GM10248 (cell line): ENCODE measurements around the gene DIP2C.
"Not testable (repeated sequence)": the region's sequence is repeated elsewhere in the genome, so short reads cannot be mapped to it uniquely, and the experiment has no call there.

Experiments
- CTCF ChIA-PET: fragments of 300-600 bp; sonication (Branson Sonifier 250); formaldehyde crosslinking; extraction: SDS; loops from one replicate; lab custom pipeline; 2021; ENCODE audit warnings: antibody characterized with exemption; lab: Yijun Ruan, JAX
- POLR2A ChIA-PET: fragments of 350-650 bp; sonication (Branson Sonifier 250); formaldehyde crosslinking; extraction: SDS; loops from one replicate; lab custom pipeline; 2020; ENCODE audit warnings: antibody characterized with exemption; lab: Yijun Ruan, JAX
- DNase-seq: peaks from one replicate; pipeline ENCODE4 v3.0.0; 2012; ENCODE audit errors: extremely low spot score
- TF ChIP-seq, protein P1 (sequence below): IDR thresholded peaks from 2 replicates; pipeline ENCODE4 v1.5.1; 2012; ENCODE audit warnings: mild to moderate bottlenecking, low read depth; ENCODE audit errors: extremely low read depth, missing control alignments, control extremely low read depth

DIP2C gene

GRCh38 chr10:533186-533585, 156.3 kb downstream of the DIP2C start:
- no peak for DNase-seq

DNA sequence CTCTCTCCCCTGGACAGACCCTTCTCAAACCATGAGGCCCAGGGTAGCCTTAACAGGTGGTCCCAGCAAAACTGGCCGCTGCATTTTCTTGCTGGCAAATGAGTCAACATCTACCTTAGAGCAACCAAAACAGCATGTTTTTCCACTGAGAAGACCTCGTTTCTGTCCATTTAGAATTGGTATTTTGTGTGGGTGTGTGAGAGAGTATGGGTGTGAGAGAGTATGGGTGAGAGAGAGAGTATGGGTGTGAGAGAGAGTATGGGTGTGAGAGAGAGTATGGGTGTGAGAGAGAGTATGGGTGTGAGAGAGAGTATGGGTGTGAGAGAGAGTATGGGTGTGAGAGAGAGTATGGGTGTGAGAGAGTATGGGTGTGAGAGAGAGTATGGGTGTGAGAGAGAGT, 157.1 kb downstream of the DIP2C start:
- DNase-seq, POLR2A ChIA-PET, CTCF ChIA-PET: not testable (repeated sequence)

More at GRCh38 chr10:533186-533585, 156.3 kb downstream of the DIP2C start:
- POLR2A ChIA-PET: no interaction called here
- TF ChIP-seq, protein P1, sequence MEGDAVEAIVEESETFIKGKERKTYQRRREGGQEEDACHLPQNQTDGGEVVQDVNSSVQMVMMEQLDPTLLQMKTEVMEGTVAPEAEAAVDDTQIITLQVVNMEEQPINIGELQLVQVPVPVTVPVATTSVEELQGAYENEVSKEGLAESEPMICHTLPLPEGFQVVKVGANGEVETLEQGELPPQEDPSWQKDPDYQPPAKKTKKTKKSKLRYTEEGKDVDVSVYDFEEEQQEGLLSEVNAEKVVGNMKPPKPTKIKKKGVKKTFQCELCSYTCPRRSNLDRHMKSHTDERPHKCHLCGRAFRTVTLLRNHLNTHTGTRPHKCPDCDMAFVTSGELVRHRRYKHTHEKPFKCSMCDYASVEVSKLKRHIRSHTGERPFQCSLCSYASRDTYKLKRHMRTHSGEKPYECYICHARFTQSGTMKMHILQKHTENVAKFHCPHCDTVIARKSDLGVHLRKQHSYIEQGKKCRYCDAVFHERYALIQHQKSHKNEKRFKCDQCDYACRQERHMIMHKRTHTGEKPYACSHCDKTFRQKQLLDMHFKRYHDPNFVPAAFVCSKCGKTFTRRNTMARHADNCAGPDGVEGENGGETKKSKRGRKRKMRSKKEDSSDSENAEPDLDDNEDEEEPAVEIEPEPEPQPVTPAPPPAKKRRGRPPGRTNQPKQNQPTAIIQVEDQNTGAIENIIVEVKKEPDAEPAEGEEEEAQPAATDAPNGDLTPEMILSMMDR: no peak
- CTCF ChIA-PET: no interaction called here

DNA sequence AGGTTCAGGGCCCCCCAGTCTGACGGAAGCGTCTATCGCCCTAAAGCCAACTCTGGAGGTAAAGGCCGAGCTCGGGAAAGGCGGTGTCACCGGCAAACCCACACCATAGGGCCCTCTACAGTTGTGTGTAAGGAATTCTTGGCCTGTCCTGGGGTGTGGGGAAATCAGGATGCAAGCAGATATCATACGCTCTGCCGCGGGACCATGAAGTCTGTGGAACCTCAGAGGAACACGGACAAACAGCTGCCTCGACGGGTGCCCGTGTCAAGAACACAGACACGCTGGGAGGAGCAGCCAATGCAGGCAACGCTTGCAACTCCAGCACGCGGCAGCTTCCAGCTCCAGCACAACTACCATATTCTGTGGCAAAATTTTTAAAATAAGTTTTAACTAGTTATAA, 157.9 kb downstream of the DIP2C start:
- no peak for DNase-seq
- TF ChIP-seq, protein P1: no peak
- ChIA-PET POLR2A (no interaction called here), CTCF (no interaction called here)

GRCh38 chr10:530717-531116, 158.8 kb downstream of the DIP2C start:
- CTCF ChIA-PET: no interaction called here
- no peak for DNase-seq

DNA sequence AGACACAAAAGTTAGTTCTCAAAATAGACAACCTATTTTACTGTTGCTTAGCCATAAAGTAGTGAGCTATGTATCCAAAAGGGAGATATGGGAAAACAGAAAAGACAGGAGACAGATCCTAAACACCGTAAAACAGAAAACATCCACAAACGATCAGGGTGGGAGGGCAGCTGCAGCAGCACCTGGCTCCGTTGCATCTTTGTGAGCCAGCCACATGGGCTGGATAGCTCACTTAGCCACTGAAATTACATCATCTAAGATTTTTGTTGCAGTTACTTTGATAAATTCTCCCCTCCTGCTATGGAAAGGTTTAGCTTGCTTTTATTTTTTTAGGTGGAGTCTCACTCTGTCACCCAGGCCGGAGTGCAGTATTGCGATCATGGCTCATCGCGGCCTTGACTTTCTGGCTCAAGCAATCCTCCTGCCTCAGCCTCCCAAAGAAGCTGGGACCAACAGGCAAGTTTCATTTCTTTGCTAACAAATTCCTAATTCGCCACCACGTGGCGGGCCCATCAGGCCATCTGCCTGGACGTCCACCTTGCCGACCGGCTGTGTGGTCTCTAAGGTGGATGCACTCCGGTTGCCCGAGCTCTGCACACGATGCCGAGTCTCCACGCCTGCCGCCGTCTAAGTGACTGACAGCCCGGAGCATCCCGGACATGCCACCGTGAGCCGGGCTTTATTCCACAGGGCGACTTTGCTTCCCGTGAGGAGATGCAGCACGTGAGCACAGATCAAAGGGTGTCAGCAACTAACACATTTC, 159.8 kb downstream of the DIP2C start:
- POLR2A ChIA-PET: no interaction called here
- CTCF ChIA-PET: no interaction called here
- no peak for DNase-seq
- TF ChIP-seq, protein P1: no peak

More at GRCh38 chr10:530717-531116, 158.8 kb downstream of the DIP2C start:
- TF ChIP-seq, protein P1: no peak
- POLR2A ChIA-PET: no interaction called here

DNA sequence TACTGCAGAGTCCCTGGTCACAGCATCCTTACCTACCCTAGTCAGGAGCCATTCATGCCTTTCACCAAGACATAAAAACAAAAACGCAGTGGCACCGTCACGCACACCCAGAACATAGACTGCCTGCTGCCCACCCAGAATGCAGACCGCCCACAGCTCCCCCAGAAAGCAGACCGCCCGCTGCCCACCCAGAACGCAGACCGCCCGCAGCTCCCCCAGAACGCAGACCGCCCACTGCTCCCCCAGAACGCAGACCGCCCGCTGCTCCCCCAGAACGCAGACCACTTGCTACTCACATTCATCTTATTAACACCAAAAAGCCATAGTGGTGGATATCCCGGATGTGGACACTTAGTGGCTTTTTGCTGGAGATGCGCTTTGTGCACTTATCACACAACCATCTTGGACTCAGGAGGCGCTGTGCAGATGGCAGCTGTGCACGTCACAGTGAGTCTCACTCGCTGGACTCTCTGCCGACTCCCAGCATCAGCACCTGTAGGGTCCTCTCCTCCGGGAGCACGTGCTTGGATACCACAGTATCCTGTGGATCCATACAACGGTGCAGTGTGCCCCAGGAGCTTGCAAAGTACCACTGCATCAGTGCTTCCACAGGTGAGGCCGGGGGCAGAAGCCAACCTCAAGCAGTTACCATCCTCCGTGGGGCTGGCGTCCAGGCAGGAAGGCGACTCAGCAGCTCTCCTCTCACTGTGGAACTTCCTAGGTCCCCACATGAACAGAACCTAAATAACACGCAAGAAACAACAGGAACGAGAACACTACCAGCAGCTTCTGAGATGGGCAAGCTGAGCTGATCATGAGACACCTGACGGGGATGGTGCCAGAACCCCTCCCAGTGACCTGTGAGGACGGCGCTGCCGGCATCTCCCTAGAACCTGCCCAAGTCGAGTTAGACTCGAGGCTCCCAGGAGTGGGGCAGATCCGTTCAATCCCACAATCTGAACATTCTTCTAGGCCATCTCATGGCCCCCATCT, 161.0 kb downstream of the DIP2C start:
- DNase-seq: no peak
- ChIA-PET CTCF (no interaction called here), POLR2A (no interaction called here)
- TF ChIP-seq, protein P1: no peak
